Measurements from ENCODE around the gene SPACA5.
A peak's percentile ranks its signal among the peaks of the same experiment; 100 is the strongest.
"Not testable (repeated sequence)": the region's sequence is repeated elsewhere in the genome, so short reads cannot be mapped to it uniquely, and the experiment has no call there.

SPACA5 gene

GRCh38 chrX:48006688-48007087 lies at the start of gene SPACA5:
SPACA5 (plus strand) TSS chrX:48006988; CDS start chrX:48007803, 815 bp downstream.
- not testable (repeated sequence) for DNase-seq

- DNase-seq: not testable (repeated sequence)
Measured at GRCh38 chrX:47958206-47958605, 48.6 kb upstream of the SPACA5 start.

GRCh38 chrX:47958761-47959342 lies 47.9 kb upstream of the SPACA5 start:
- peak; percentile 17 for DNase-seq

GRCh38 chrX:47960406-47960805 lies 46.4 kb upstream of the SPACA5 start:
- DNase-seq: no peak

GRCh38 chrX:47961830-47962229 lies 45.0 kb upstream of the SPACA5 start:
- DNase-seq: not testable (repeated sequence)

GRCh38 chrX:47965526-47965925 lies 41.3 kb upstream of the SPACA5 start:
- not testable (repeated sequence) for DNase-seq

- no peak for DNase-seq
Measured at GRCh38 chrX:47973235-47973634, 33.6 kb upstream of the SPACA5 start.

- no peak for DNase-seq
Measured at GRCh38 chrX:47976254-47977151, 30.3 kb upstream of the SPACA5 start.

- DNase-seq: no peak
Measured at GRCh38 chrX:47991263-47992094, 15.3 kb upstream of the SPACA5 start.

GRCh38 chrX:47992095-47992380 lies 14.8 kb upstream of the SPACA5 start:
- no peak for DNase-seq

- no peak for DNase-seq
Measured at GRCh38 chrX:47992669-47993068, 14.1 kb upstream of the SPACA5 start.

- no peak for DNase-seq
Measured at GRCh38 chrX:48001260-48001659, 5.5 kb upstream of the SPACA5 start.

- DNase-seq: no peak
Measured at GRCh38 chrX:48002319-48002718, 4.5 kb upstream of the SPACA5 start.

GRCh38 chrX:48002929-48003328 lies 3.9 kb upstream of the SPACA5 start:
- DNase-seq: no peak

- no peak for DNase-seq
Measured at GRCh38 chrX:48003367-48003757, 3.4 kb upstream of the SPACA5 start.

GRCh38 chrX:48003758-48004457 lies 2.9 kb upstream of the SPACA5 start, which contains the start of gene ZNF182:
ZNF182 (minus strand) TSS chrX:48003989; CDS start chrX:48002609, 1,380 bp downstream.
- peak; percentile 91 for DNase-seq

GRCh38 chrX:48009445-48009960 lies 2.7 kb downstream of the SPACA5 start:
- DNase-seq: not testable (repeated sequence)

- DNase-seq: not testable (repeated sequence)
Measured at GRCh38 chrX:48016583-48017310, 10.0 kb downstream of the SPACA5 start.

GRCh38 chrX:48019892-48020291 lies 13.1 kb downstream of the SPACA5 start:
- not testable (repeated sequence) for DNase-seq

- DNase-seq: peak; percentile 29
Measured at GRCh38 chrX:48020472-48020871, 13.7 kb downstream of the SPACA5 start.

GRCh38 chrX:48021026-48021900 lies 14.5 kb downstream of the SPACA5 start:
- peak; percentile 79 for DNase-seq
